Activated CD4-positive, alpha-beta memory T cell treated with anti-CD3 and anti-CD28 coated beads for 36 hours (primary cell): Measurements from ENCODE around the gene EME1. TPM values are rescaled to one million over a fixed set of nuclear protein-coding genes. Genes with fewer than 3 reads are reported as not detected.

Experiments used
- CTCF ChIA-PET: fragments of 350-600 bp; sonication (Branson Sonifier 250); formaldehyde crosslinking; loops from one replicate; lab custom pipeline; 2021; ENCODE audit warnings: antibody characterized with exemption, inconsistent platforms; lab: Charles Lee
- POLR2A ChIA-PET: fragments of 350-600 bp; sonication (Branson Sonifier 250); formaldehyde crosslinking; loops from one replicate; lab custom pipeline; 2021; ENCODE audit warnings: antibody characterized with exemption; lab: Charles Lee
- DNase-seq: peaks from one replicate; pipeline ENCODE4 v3.0.0-alpha.2; 2020
- H3K27ac Mint-ChIP-seq: one replicate; pipeline ENCODE4 v1.8.0; 2021; ENCODE audit warnings: mixed read lengths
- H3K27me3 Mint-ChIP-seq: one replicate; pipeline ENCODE4 v1.8.0; 2021; ENCODE audit warnings: mixed read lengths
- H3K36me3 Mint-ChIP-seq: one replicate; pipeline ENCODE4 v1.8.0; 2021; ENCODE audit warnings: mixed read lengths
- H3K4me1 Mint-ChIP-seq: one replicate; pipeline ENCODE4 v1.8.0; 2021; ENCODE audit warnings: low read depth, mixed read lengths
- H3K4me3 Mint-ChIP-seq: one replicate; pipeline ENCODE4 v1.8.0; 2021; ENCODE audit warnings: mild to moderate bottlenecking, mixed read lengths
- H3K9me3 Mint-ChIP-seq: one replicate; pipeline ENCODE4 v1.8.0; 2021; ENCODE audit warnings: mixed read lengths
- intact Hi-C: fragments of 100-400 bp; cut with micrococcal nuclease; formaldehyde crosslinking; loops from one replicate; pipeline ENCODE4 v1.15.1; 2023
- total RNA-seq, 2 experiments: library from RNA; stranded (reverse); gene quantifications; one replicate each; pipeline ENCODE4 v1.2.3, GENCODE V29; 2021

The EME1 gene
- total RNA-seq, 2 experiments from 2014 or later = 47.7 to 48.1 TPM

DNA sequence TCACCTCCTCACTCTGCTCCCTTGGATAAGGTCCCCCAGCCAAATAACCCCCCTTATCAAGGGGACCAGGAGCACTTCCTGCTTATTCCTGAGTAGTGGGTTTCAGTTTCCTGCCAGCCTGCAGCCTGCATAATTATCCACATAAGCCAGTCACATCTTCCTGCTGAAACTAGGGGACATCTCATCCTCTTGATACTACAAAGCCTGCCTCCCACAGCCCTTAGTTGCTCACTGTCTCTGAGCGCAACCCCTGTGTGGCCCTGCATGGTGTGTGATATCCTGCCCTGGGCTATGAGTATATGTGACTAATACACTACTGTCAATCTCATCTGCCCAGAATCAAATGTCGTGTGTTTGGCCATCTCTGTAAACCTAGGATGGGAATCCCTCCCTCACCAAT is 35.1 kb upstream of the EME1 start:
- intact Hi-C loops = no loop called here
- no peak overlapping the region for H3K4me3 Mint-ChIP-seq
- H3K27me3 Mint-ChIP-seq = peaks cover 5% of the 10 kb centered on the region
- CTCF ChIA-PET = interaction anchor here (0.6 to 1.2 kb wide), 3 partner anchors 24 to 168 kb away, joined by 3 to 7 read pairs (median 6); no protein-coding TSS in a partner anchor
- peak; percentile 52 for DNase-seq
- H3K36me3 Mint-ChIP-seq = peaks cover 5% of the 10 kb centered on the region
- peaks cover 10% of the 10 kb centered on the region for H3K9me3 Mint-ChIP-seq
- H3K4me1 Mint-ChIP-seq = peaks cover 9% of the 10 kb centered on the region
- H3K27ac Mint-ChIP-seq = no peak overlapping the region
- POLR2A ChIA-PET = no interaction called here

DNA sequence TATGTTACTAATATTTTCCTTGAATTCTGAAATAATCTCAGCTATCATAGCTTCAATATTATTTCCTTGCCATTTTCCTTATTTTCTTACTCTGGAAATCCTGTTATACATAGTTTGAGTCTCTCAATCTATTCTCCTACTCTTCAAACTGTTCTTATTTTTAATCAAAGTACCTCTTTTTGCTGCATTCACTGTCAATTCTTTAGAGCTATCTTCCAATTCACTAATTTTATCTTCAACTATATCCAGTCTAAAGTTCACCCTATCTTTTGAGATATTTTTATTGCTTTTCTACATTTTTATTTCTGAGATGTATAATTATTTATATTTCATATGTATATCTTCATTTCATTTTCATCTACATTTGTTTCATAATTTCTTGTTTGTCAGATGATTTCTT is 34.4 kb upstream of the EME1 start:
- intact Hi-C loops = no loop called here
- POLR2A ChIA-PET = no interaction called here
- no peak overlapping the region for H3K4me3 Mint-ChIP-seq
- peaks cover 10% of the 10 kb centered on the region for H3K9me3 Mint-ChIP-seq
- peaks cover 5% of the 10 kb centered on the region for H3K27me3 Mint-ChIP-seq
- no peak overlapping the region for H3K27ac Mint-ChIP-seq
- CTCF ChIA-PET = interaction anchor here (0.6 to 1.5 kb wide), 4 partner anchors 23 to 169 kb away, joined by 3 to 7 read pairs (median 5); no protein-coding TSS in a partner anchor
- H3K36me3 Mint-ChIP-seq = peaks cover 5% of the 10 kb centered on the region
- no peak for DNase-seq
- peaks cover 4% of the 10 kb centered on the region for H3K4me1 Mint-ChIP-seq

DNA sequence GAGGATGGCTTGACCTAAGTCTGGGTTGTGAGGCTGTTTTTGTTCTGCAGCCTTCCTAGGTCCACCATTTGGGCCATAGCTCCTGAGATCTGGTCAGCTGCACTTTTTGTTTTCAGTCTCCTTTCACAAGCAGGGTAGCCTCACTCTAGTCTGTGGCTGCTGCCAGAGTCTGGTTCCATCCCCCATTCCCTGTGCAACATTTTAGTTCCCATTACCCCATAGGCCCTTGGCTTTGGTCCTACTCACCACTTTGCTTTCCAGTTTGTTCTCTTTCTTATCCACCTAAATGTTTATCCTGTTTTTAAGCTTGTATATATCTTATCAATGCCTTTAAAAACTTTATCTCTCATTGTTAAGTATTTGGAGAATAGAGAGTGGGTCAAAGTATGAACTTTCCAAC is 33.6 kb upstream of the EME1 start:
- CTCF ChIA-PET = interaction anchor here (1.5 kb wide), 1 partner anchor 139 kb away, joined by 4 read pairs; no protein-coding TSS in a partner anchor
- H3K4me1 Mint-ChIP-seq = no peaks in the 10 kb centered on the region
- peaks cover 5% of the 10 kb centered on the region for H3K36me3 Mint-ChIP-seq
- H3K27me3 Mint-ChIP-seq = peaks cover 3% of the 10 kb centered on the region
- POLR2A ChIA-PET = no interaction called here
- H3K9me3 Mint-ChIP-seq = peaks cover 10% of the 10 kb centered on the region
- intact Hi-C loops = no loop called here
- H3K27ac Mint-ChIP-seq = no peak overlapping the region
- no peak for DNase-seq
- no peak overlapping the region for H3K4me3 Mint-ChIP-seq

DNA sequence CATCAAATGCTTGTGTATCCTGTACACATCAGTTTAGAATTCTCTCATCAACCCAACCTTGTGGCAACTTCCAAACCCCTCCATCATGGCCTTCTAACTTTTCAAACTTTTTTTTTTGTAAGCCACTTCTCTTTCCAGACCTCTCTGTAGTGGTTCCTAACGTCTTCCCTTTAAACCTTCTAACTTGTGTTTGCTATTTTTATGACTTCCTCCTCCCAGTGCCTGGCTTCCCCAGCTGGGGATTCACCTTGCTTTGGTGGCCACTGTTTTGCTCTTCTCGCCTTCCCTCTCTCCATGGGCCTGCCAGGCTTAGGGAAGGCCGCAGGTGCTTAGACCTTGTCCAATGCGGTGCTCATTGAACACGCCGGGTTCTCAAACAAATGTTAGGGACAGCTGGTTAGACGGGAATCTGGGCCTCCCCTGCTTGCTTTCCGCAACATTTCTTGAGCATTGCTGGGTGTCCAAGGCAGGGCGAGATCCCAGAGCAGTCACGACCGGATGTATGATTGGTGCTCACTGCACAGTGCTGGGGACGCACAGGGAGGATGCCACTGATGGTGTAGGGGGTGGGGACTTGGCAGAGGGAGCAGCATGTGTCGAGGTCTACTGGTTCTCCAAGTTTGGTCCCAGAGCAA is 28.2 kb upstream of the EME1 start:
- peak; percentile 23 for DNase-seq
- POLR2A ChIA-PET = interaction anchor here (2.0 kb wide), 1 partner anchor 36 kb away, joined by 10 read pairs; no protein-coding TSS in a partner anchor
- CTCF ChIA-PET = interaction anchor here (0.6 to 7.3 kb wide), 4 partner anchors 16 to 250 kb away, joined by 3 to 64 read pairs (median 4); no protein-coding TSS in a partner anchor
- intact Hi-C loops = no loop called here
- no peaks in the 10 kb centered on the region for H3K9me3 Mint-ChIP-seq
- H3K4me3 Mint-ChIP-seq = peak overlapping the region; percentile 71
- no peaks in the 10 kb centered on the region for H3K27me3 Mint-ChIP-seq
- H3K4me1 Mint-ChIP-seq = peaks cover 38% of the 10 kb centered on the region
- H3K36me3 Mint-ChIP-seq = no peaks in the 10 kb centered on the region
- H3K27ac Mint-ChIP-seq = peak overlapping the region; percentile 73

DNA sequence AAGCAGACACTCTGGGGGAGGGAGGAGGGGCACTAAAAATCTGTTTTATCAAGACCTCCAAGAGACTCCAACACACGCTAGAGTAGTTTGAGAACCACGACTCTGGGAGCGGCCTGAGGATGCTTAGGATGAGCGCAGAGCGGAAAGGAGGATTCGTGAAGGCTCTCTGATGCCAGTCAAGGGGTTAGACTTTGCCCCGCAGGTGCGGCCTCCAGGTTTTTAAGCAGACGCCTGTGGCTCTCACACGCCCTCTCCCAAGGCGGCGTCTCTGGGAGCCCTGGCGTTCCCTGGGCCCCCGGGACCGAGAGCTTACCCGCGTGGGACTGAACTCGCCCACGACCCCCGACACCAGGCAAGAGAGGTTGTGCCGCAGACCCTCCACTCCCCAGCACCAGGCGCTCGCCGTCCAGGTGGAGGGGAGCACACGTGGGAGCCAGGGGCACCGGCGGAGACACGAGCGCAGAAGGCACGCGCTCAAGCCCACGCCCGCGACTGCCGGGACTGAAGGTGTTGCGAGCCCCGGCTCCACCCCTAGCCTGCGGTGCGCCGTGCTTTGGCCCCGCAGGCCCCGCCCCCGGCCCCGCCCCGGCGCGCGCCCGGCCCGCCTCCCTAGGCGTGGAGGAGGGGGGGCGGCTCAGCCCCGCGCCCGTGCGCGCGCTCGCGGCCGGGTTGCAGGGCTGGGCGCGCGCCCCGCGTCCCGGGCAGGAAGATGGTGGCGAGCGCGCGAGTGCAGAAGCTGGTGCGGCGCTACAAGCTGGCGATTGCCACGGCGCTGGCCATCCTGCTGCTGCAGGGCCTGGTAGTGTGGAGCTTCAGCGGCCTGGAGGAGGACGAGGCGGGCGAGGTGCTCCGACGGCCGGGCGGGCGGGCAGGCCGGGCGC is 27.4 kb upstream of the EME1 start, which contains the start of gene XYLT2:
Gene XYLT2, plus strand, starts transcription at position 695 of the 881 bp plus-strand sequence. Its CDS starts 15 bp downstream, at position 710.
- Mint-ChIP-seq H3K4me3 (peak within 1 kb of the TSS; percentile 91), H3K36me3 (no peaks in the 10 kb centered on the region), H3K27ac (peak within 1 kb of the TSS; percentile 91), H3K4me1 (peaks cover 38% of the 10 kb centered on the region), H3K27me3 (no peaks in the 10 kb centered on the region), H3K9me3 (no peaks in the 10 kb centered on the region)
- ChIA-PET POLR2A (interaction anchor here (0.6 to 2.0 kb wide), 9 partner anchors 11 to 205 kb away, joined by 3 to 10 read pairs (median 4); partner anchors contain the start of genes EME1, LRRC59 and MRPL27), CTCF (interaction anchor here (0.5 to 7.3 kb wide), 7 partner anchors 16 to 184 kb away, joined by 3 to 64 read pairs (median 5); no protein-coding TSS in a partner anchor)
- intact Hi-C loops = no loop called here
- peak; percentile 92 for DNase-seq

DNA sequence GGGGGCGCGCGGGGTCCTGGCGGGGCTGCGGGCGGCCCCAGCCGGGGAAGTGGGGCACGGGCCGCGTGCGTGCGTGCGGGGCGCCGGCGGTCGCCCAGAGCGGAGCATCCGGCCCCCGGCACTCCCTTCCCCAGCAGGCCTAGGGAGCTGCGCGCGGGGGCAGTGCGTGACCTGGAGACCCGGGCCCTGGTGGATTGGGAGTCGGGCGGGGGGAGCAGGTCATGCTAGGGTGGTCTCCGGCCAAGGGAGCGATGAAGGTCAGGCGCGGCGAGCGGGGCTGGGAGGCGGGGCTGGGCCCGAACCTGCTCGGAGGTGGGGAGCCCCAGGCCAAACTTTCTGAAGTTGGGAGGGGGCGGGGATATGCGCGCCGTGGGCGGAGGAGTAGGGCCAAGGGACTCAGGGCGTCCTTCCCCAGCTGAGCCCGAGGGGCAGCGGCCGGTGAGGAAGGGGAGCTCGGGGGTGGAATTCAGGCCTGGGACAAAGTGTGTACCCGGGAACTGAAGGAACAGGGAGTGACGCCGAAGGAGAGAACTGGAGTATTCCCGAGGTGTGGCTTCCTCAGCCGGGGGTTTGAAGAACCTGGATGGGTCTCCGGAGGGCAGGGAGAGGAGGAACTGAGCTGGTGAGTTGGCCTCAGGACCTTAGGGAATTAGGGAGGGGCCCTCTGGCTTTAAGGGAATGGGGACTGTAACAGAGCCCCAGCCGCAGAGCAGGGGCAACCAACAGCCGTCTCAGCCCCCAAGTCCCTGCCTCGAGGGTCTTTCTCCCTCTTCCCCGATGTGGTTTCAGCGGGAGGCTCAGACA is 26.5 kb upstream of the EME1 start:
- Mint-ChIP-seq H3K27me3 (no peaks in the 10 kb centered on the region), H3K9me3 (no peaks in the 10 kb centered on the region), H3K27ac (peak overlapping the region; percentile 82), H3K4me1 (peaks cover 39% of the 10 kb centered on the region), H3K4me3 (peak overlapping the region; percentile 91), H3K36me3 (no peaks in the 10 kb centered on the region)
- peak; percentile 72 for DNase-seq
- intact Hi-C loops = no loop called here
- ChIA-PET CTCF (interaction anchor here (0.5 to 7.3 kb wide), 7 partner anchors 15 to 185 kb away, joined by 3 to 64 read pairs (median 5); no protein-coding TSS in a partner anchor), POLR2A (interaction anchor here (0.8 to 2.0 kb wide), 11 partner anchors 8 to 206 kb away, joined by 3 to 10 read pairs (median 4); partner anchors contain the start of genes EME1, LRRC59 and MRPL27)

DNA sequence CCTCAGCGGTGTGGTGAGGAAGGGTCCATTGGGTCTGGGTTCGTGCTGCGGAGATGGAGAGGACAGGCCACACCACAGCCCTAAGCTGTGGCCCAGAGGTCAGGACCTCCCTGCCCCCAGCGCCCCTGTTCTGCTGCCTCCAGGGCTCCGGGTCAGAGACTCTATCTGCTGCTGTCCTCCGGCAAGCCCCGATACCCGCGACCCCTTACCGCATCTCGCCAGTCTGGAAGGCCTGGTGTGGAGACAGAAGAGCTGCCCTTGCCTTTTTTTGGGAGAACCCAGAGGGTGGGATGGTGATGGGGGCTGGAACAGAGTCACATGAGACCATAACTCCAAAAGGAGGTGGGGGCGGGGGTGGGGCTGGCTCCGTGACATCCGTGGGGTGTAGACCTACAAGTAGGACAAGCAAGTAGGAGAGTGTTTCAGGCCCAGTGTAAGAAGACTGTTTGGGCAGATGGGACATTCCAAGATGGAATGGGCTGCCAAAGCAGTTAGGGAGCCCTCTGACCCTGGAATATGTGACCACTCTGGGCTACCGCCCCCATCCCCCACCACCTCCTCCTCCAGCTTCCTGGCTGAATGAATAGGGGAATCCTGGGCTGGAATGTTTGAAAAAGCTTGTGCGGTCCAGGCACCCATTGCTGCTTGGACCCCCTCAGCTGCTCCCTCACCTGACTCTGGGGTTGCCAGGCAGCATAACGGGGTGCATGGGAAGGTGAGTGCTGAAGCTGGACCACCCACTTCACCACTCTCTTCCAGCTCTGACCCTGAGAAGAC is 25.7 kb upstream of the EME1 start:
- no peaks in the 10 kb centered on the region for H3K27me3 Mint-ChIP-seq
- intact Hi-C loops = no loop called here
- peaks cover 43% of the 10 kb centered on the region for H3K4me1 Mint-ChIP-seq
- CTCF ChIA-PET = interaction anchor here (1.1 to 7.3 kb wide), 3 partner anchors 14 to 186 kb away, joined by 3 to 64 read pairs (median 9); partner anchors contain the start of gene LRRC59
- H3K4me3 Mint-ChIP-seq = peak overlapping the region; percentile 91
- no peaks in the 10 kb centered on the region for H3K36me3 Mint-ChIP-seq
- DNase-seq = no peak
- no peaks in the 10 kb centered on the region for H3K9me3 Mint-ChIP-seq
- POLR2A ChIA-PET = interaction anchor here (0.6 to 2.0 kb wide), 8 partner anchors 7 to 206 kb away, joined by 3 to 10 read pairs (median 3); no protein-coding TSS in a partner anchor
- peak overlapping the region; percentile 82 for H3K27ac Mint-ChIP-seq

DNA sequence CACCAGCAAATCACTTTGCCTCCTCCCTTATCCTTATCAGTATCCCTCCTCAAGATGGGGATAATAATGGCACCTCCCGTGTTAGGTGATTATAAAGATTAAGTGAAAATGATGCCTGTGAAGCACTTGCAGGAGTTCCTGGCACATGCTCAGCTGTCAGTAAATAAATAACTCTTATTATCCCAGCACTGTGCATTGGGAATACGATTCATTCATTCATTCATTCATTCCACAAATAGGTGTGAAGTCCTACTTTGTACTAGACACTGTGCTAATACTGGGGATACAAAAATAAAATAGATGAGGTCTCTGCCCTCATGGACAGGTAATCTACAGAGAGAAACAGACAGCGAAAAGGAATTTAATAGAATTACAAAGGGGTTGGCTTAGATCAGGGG is 25.1 kb upstream of the EME1 start:
- POLR2A ChIA-PET = no interaction called here
- no peaks in the 10 kb centered on the region for H3K9me3 Mint-ChIP-seq
- peak overlapping the region; percentile 91 for H3K4me3 Mint-ChIP-seq
- H3K27me3 Mint-ChIP-seq = no peaks in the 10 kb centered on the region
- intact Hi-C loops = no loop called here
- no peak for DNase-seq
- peak overlapping the region; percentile 24 for H3K27ac Mint-ChIP-seq
- peaks cover 43% of the 10 kb centered on the region for H3K4me1 Mint-ChIP-seq
- no peaks in the 10 kb centered on the region for H3K36me3 Mint-ChIP-seq
- CTCF ChIA-PET = interaction anchor here (1.8 to 7.3 kb wide), 3 partner anchors 13 to 49 kb away, joined by 6 to 64 read pairs (median 9); partner anchors contain the start of gene LRRC59

DNA sequence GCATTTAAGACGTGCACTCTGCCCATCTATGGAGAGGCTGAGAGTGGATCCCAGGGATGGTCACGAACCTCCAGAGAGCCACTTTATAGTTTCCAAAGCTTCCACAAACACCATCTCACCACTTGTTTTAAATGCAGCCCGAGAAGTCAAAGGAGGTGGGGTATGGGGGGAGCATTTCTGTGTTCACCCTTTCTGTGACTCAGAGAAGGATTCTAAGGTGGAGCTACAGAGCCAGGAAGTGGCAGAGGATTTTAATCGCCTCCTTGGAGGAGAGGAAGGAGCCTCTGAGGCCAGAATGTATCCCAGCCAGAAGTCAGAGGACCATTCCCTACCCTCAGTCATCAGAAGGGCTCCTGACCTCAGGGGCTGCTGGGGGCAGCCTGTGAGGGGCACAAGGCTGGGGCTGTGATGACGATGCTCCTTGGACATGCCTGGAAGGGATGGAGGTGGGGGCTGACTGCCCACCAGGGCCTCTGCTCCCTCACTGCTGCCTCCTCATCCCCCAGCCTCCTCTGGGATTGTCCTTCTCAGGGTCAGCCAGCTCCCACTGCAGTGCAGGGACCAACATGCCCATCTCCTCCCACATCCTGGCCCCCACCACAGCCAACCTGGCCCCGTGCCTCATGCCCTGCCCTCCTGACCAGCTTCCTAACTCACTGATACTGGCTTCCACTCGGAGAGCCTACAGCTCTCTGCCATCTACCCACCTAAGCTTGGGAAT is 24.3 kb upstream of the EME1 start:
- Mint-ChIP-seq H3K27ac (peak overlapping the region; percentile 63), H3K4me1 (peaks cover 43% of the 10 kb centered on the region), H3K36me3 (peaks cover 3% of the 10 kb centered on the region), H3K9me3 (no peaks in the 10 kb centered on the region), H3K27me3 (no peaks in the 10 kb centered on the region), H3K4me3 (no peak overlapping the region)
- intact Hi-C loops = no loop called here
- CTCF ChIA-PET = interaction anchor here (0.7 to 7.3 kb wide), 5 partner anchors 13 to 187 kb away, joined by 3 to 64 read pairs (median 6); partner anchors contain the start of gene LRRC59
- DNase-seq = no peak
- POLR2A ChIA-PET = no interaction called here

DNA sequence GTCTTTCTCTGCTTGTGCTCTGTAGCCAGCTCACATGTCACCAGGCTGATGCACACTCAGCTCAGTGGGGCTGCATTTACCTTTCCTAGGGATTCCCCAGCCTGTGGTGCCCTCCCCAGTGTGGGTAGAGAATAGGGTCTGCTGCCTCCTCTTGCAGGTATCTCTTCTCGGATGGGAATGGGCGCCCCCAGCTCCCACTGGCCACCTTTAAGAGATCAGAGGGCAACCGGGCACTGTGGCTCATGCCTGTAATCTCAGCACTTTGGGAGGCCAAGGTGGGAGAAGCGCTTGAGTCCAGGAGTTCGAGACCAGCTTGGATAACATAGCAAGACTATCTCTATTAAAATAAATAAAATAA is 23.8 kb upstream of the EME1 start:
- CTCF ChIA-PET = interaction anchor here (0.7 to 7.3 kb wide), 5 partner anchors 12 to 188 kb away, joined by 3 to 64 read pairs (median 6); partner anchors contain the start of gene LRRC59

More for the DNA sequence above, 23.8 kb upstream of the EME1 start:
- DNase-seq = no peak
- POLR2A ChIA-PET = no interaction called here
- Mint-ChIP-seq H3K4me3 (no peak overlapping the region), H3K27ac (peak overlapping the region; percentile 63), H3K4me1 (peaks cover 43% of the 10 kb centered on the region), H3K27me3 (no peaks in the 10 kb centered on the region), H3K36me3 (peaks cover 3% of the 10 kb centered on the region), H3K9me3 (no peaks in the 10 kb centered on the region)
- intact Hi-C loops = no loop called here
